Activated T-helper 2 cell treated with anti-CD3 and anti-CD28 coated beads, Interferon-gamma antibody, Interleukin-2, Interleukin-4, amounts not matched to agents 10 μg/mL and 5 μg/mL and 100 μg/mL, durations not matched to agents 14 hours and 24 hours and 36 hours (primary cell): ENCODE measurements around the gene GPC6. TPM values are rescaled to one million over a fixed set of nuclear protein-coding genes. Genes with fewer than 3 reads are reported as not detected.

Source experiments
- DNase-seq: peaks from one replicate; pipeline ENCODE4 v3.0.0; 2021; ENCODE audit warnings: low spot score
- H3K27ac Mint-ChIP-seq: one replicate; pipeline ENCODE4 v1.8.0; 2021; ENCODE audit warnings: mixed read lengths
- H3K27me3 Mint-ChIP-seq: one replicate; pipeline ENCODE4 v1.8.0; 2021; ENCODE audit warnings: low read depth, mixed read lengths
- H3K36me3 Mint-ChIP-seq: one replicate; pipeline ENCODE4 v1.8.0; 2021; ENCODE audit warnings: low read depth, mixed read lengths
- H3K4me1 Mint-ChIP-seq: one replicate; pipeline ENCODE4 v1.8.0; 2021; ENCODE audit warnings: low read depth, mixed read lengths
- H3K4me3 Mint-ChIP-seq: one replicate; pipeline ENCODE4 v1.8.0; 2021; ENCODE audit warnings: low read depth, mild to moderate bottlenecking, moderate library complexity, mixed read lengths
- H3K9me3 Mint-ChIP-seq: one replicate; pipeline ENCODE4 v1.8.0; 2021; ENCODE audit warnings: mixed read lengths
- intact Hi-C: fragments of 100-400 bp; cut with micrococcal nuclease; formaldehyde crosslinking; loops from one replicate; pipeline ENCODE4 v1.15.1; 2023
- total RNA-seq: library from RNA; stranded (reverse); gene quantifications from 2 replicates; pipeline ENCODE4 v1.2.3, GENCODE V29; 2022

GPC6 gene
- total RNA-seq, 1 donor from 2014 or later, result not detected

DNA sequence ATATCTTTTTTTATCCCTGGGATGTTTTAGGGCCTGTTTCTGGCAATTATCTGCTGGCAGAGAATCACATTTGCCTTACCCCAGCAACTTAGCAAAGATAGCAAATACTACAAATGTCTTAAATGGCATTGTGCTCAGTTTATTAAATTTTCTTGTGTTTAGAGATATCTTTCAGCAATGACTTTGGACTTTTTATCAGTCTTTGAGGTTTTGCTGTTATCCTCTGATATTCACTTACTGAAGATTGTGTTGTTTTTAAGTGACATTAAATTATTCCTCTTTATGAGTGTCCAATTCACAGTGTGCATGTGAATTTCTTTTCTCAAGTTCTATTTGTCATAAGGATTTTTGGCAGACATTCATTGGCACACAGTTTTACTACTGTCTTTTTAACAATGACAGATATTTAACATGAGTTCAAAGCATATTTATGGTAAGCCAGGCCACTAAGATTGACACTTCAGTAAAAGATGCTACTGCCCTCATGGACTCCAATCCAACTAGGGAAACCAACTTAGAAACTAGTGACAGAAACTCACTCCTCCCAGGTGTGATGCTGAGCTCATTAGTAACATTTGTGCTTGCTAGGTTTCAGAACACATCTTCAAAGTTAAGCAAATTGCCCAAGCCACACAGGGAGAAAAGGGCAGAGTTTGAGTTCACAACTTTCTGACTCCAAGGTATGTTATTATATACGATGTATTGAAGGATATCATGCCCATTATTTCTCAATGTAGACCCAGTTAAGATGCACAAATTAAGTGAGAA is 481.9 kb downstream of the GPC6 start:
- no peaks in the 10 kb centered on the region for H3K27me3 Mint-ChIP-seq
- no peaks in the 10 kb centered on the region for H3K4me1 Mint-ChIP-seq
- intact Hi-C loops, result no loop called here
- H3K27ac Mint-ChIP-seq, result no peak overlapping the region
- no peak overlapping the region for H3K4me3 Mint-ChIP-seq
- no peaks in the 10 kb centered on the region for H3K9me3 Mint-ChIP-seq
- H3K36me3 Mint-ChIP-seq, result no peaks in the 10 kb centered on the region
- no peak for DNase-seq

- no peak for DNase-seq
- H3K36me3 Mint-ChIP-seq, result no peaks in the 10 kb centered on the region
- intact Hi-C loops, result no loop called here
- no peak overlapping the region for H3K27ac Mint-ChIP-seq
- no peak overlapping the region for H3K4me3 Mint-ChIP-seq
- H3K4me1 Mint-ChIP-seq, result no peaks in the 10 kb centered on the region
- H3K27me3 Mint-ChIP-seq, result no peaks in the 10 kb centered on the region
- H3K9me3 Mint-ChIP-seq, result peaks cover 9% of the 10 kb centered on the region
Measured at GRCh38 chr13:93709506-93710244, 483.1 kb downstream of the GPC6 start.

- intact Hi-C loops, result no loop called here
- DNase-seq, result no peak
Measured at GRCh38 chr13:93714171-93714570, 487.6 kb downstream of the GPC6 start.

GRCh38 chr13:93715866-93716265 is 489.3 kb downstream of the GPC6 start:
- no peaks in the 10 kb centered on the region for H3K4me1 Mint-ChIP-seq
- H3K27ac Mint-ChIP-seq, result no peak overlapping the region
- intact Hi-C loops, result no loop called here
- H3K9me3 Mint-ChIP-seq, result peaks cover 13% of the 10 kb centered on the region
- H3K36me3 Mint-ChIP-seq, result no peaks in the 10 kb centered on the region
- H3K4me3 Mint-ChIP-seq, result no peak overlapping the region
- H3K27me3 Mint-ChIP-seq, result no peaks in the 10 kb centered on the region
- no peak for DNase-seq

More at GRCh38 chr13:93714171-93714570, 487.6 kb downstream of the GPC6 start:
- no peaks in the 10 kb centered on the region for H3K4me1 Mint-ChIP-seq
- no peaks in the 10 kb centered on the region for H3K36me3 Mint-ChIP-seq
- H3K4me3 Mint-ChIP-seq, result no peak overlapping the region
- no peaks in the 10 kb centered on the region for H3K27me3 Mint-ChIP-seq
- H3K27ac Mint-ChIP-seq, result no peak overlapping the region
- H3K9me3 Mint-ChIP-seq, result peaks cover 10% of the 10 kb centered on the region

GRCh38 chr13:93716623-93717022 is 490.0 kb downstream of the GPC6 start:
- H3K4me1 Mint-ChIP-seq, result no peaks in the 10 kb centered on the region
- H3K27me3 Mint-ChIP-seq, result no peaks in the 10 kb centered on the region
- H3K4me3 Mint-ChIP-seq, result no peak overlapping the region
- intact Hi-C loops, result no loop called here
- no peak for DNase-seq
- H3K36me3 Mint-ChIP-seq, result no peaks in the 10 kb centered on the region
- peaks cover 13% of the 10 kb centered on the region for H3K9me3 Mint-ChIP-seq
- no peak overlapping the region for H3K27ac Mint-ChIP-seq

DNA sequence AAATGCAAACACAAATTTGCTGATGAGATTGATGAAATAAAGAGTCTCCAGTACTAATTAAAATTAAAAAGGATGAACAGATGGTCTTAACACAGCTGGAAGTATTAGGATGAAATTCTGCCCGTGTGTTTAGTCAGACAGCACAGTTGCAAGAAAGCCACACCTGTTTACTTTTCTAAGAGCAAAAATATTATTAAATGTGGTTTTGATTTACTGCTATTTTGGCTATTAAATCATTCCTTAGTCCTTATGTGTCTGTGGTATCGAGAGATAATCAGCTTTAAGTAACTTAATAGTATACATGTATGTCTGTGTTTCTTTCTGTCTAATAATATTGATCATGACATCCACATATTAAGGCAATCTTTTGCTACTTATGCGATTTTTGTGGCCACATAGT is 494.9 kb downstream of the GPC6 start:
- Mint-ChIP-seq H3K27ac (no peak overlapping the region), H3K4me3 (no peak overlapping the region), H3K27me3 (no peaks in the 10 kb centered on the region), H3K36me3 (no peaks in the 10 kb centered on the region), H3K9me3 (peaks cover 3% of the 10 kb centered on the region), H3K4me1 (no peaks in the 10 kb centered on the region)
- intact Hi-C loops, result no loop called here
- DNase-seq, result no peak

GRCh38 chr13:93723316-93723715 is 496.7 kb downstream of the GPC6 start:
- DNase-seq, result no peak

GRCh38 chr13:93724187-93724586 is 497.6 kb downstream of the GPC6 start:
- peaks cover 3% of the 10 kb centered on the region for H3K9me3 Mint-ChIP-seq
- H3K36me3 Mint-ChIP-seq, result no peaks in the 10 kb centered on the region
- DNase-seq, result no peak
- H3K4me1 Mint-ChIP-seq, result no peaks in the 10 kb centered on the region
- intact Hi-C loops, result no loop called here
- H3K27me3 Mint-ChIP-seq, result no peaks in the 10 kb centered on the region
- no peak overlapping the region for H3K4me3 Mint-ChIP-seq
- no peak overlapping the region for H3K27ac Mint-ChIP-seq

More at GRCh38 chr13:93723316-93723715, 496.7 kb downstream of the GPC6 start:
- Mint-ChIP-seq H3K4me1 (no peaks in the 10 kb centered on the region), H3K4me3 (no peak overlapping the region), H3K27me3 (no peaks in the 10 kb centered on the region), H3K36me3 (no peaks in the 10 kb centered on the region), H3K9me3 (peaks cover 3% of the 10 kb centered on the region), H3K27ac (no peak overlapping the region)
- intact Hi-C loops, result no loop called here

DNA sequence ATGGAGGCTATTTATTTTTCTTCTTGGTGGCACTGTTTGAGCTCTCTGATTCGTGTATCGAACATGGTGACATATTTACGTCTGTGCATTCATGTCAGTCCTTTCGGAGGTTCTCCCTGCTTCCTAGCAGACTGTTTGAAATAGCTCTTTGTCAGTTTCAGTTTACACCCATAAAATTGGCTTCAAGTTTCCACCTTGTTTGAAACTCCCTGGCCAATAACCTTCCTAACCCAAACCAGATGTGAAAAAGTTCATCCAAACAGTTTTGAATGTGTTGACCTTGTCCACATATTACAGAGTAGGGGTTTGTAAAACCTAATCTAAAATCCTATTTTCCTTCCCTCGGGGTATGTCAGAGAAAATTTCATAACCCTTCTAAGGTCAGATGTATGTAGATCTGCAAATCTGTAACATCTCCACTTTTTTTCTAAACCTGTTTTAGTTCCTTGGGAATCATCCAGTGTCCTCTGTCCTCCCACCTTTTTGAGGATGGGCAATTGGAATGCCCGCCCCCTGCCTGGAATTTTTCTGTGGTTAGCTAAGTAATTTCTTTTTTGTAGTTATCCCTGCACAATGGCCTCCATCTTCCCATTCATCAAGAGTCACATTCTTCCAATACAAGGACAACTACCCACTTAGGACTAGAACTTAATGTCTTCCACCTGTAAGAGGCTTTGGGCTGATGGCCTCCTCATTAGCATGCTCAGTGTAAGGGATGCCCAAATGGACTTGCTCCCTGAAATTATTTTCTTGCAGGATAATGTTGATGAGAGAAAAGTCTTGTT is 499.8 kb downstream of the GPC6 start:
- Mint-ChIP-seq H3K27ac (no peak overlapping the region), H3K4me1 (no peaks in the 10 kb centered on the region), H3K9me3 (no peaks in the 10 kb centered on the region), H3K4me3 (no peak overlapping the region), H3K36me3 (no peaks in the 10 kb centered on the region), H3K27me3 (no peaks in the 10 kb centered on the region)
- intact Hi-C loops, result no loop called here
- no peak for DNase-seq

DNA sequence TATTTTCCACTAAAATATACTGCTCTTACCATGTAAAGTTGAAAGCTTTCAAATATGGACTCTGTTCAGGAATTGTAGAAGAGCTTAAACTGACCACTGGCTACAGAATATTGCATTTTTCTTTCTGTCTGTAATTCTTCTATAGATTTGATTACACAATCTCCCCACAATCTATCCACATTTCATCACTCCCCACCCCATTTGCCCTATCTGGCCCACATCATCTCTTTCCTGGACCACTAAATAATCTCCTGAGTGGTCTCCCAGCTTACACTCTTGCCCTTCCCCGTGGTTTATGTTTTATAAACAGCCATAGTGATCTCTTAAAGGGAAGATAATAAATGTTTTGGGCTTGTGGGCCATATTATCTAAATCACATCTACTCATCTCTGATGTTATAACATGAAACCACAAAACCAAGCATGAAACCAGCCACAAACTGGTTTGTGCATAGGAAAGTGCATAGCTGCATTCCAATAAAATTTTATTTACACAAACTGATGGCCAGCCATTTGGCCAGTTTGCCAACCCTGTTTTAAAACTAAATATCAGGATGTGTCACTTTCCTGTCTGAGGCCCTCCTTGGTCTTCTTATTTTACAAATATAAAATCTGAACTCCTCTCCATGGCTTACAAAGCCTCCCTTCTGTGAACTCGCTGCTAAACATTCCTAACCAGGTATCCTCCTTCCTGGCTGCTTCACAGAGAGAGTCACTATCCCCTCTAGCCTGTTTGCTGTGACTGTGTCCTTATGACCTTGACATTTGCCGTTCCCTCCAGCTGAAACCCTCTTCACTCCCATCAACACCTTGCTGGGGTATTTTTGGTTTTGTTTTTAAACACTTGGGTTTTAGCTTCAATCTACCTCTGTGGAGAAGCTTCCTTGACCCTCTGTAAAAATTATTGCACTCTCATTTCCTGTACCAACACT is 500.9 kb downstream of the GPC6 start:
- DNase-seq, result no peak
- no peaks in the 10 kb centered on the region for H3K36me3 Mint-ChIP-seq
- no peaks in the 10 kb centered on the region for H3K4me1 Mint-ChIP-seq
- H3K27me3 Mint-ChIP-seq, result no peaks in the 10 kb centered on the region
- H3K9me3 Mint-ChIP-seq, result no peaks in the 10 kb centered on the region
- H3K4me3 Mint-ChIP-seq, result no peak overlapping the region
- H3K27ac Mint-ChIP-seq, result no peak overlapping the region
- intact Hi-C loops, result no loop called here

GRCh38 chr13:93729383-93729782 is 502.8 kb downstream of the GPC6 start:
- no peaks in the 10 kb centered on the region for H3K9me3 Mint-ChIP-seq
- H3K4me1 Mint-ChIP-seq, result no peaks in the 10 kb centered on the region
- no peak for DNase-seq
- H3K4me3 Mint-ChIP-seq, result no peak overlapping the region
- intact Hi-C loops, result no loop called here
- no peaks in the 10 kb centered on the region for H3K36me3 Mint-ChIP-seq
- H3K27ac Mint-ChIP-seq, result no peak overlapping the region
- H3K27me3 Mint-ChIP-seq, result no peaks in the 10 kb centered on the region

GRCh38 chr13:93730780-93731179 is 504.2 kb downstream of the GPC6 start:
- Mint-ChIP-seq H3K27me3 (no peaks in the 10 kb centered on the region), H3K27ac (no peak overlapping the region), H3K4me3 (no peak overlapping the region), H3K36me3 (no peaks in the 10 kb centered on the region), H3K4me1 (no peaks in the 10 kb centered on the region), H3K9me3 (no peaks in the 10 kb centered on the region)
- intact Hi-C loops, result no loop called here
- DNase-seq, result no peak
